ENCODE results near the gene TKFC.

- TF ChIP-seq REST (IDR thresholded peaks at IDR 0.05; ENCODE audit: low read depth) = no peak
- no peak for TF ChIP-seq YY1 (IDR thresholded peaks at IDR 0.05; ENCODE audit: low read depth)
- TF ChIP-seq CEBPB (IDR thresholded peaks at IDR 0.05) = no peak
- TF ChIP-seq RAD21 (IDR thresholded peaks at IDR 0.05; ENCODE audit: low read depth) = peak; percentile 34; the same call in 1 of the 2 replicates
- TF ChIP-seq EP300 (IDR thresholded peaks at IDR 0.05; ENCODE audit: borderline replicate concordance) = no peak
- no peak for TF ChIP-seq NFIC (IDR thresholded peaks at IDR 0.05)
- no peak for TF ChIP-seq FOXM1 (IDR thresholded peaks at IDR 0.05; ENCODE audit: borderline replicate concordance, low read depth)
- TF ChIP-seq MAX (IDR thresholded peaks at IDR 0.05) = no peak
These were observed 51.5 kb downstream of the TKFC start for GRCh38 chr11:61384271-61385242.

Measured in Ishikawa (cell line).